OCI-LY1 (cell line): ENCODE data around the gene CD164L2.

Experiments used
- H2AFZ ChIP-seq: fragments of 200-600 bp; sonication (generic), shearing (Covaris generic); 2 replicates; pipeline ENCODE4 v1.6.0; 2014; ENCODE audit warnings: antibody characterized with exemption, mild to moderate bottlenecking, low read length
- H3F3A ChIP-seq: fragments of 200-600 bp; sonication (generic), shearing (Covaris generic); 2 replicates; pipeline ENCODE4 v1.6.0; 2014; ENCODE audit warnings: mild to moderate bottlenecking, antibody characterized with exemption, low read length, moderate library complexity; ENCODE audit not compliant: insufficient read depth
- H3K27ac ChIP-seq: fragments of 200-600 bp; sonication (generic); 2 replicates; pipeline ENCODE4 v1.5.1; 2014; ENCODE audit warnings: low read length, mixed run types, mild to moderate bottlenecking, low read depth; ENCODE audit not compliant: poor library complexity, severe bottlenecking
- H3K27me3 ChIP-seq: fragments of 200-600 bp; sonication (generic); 2 replicates; pipeline ENCODE4 v1.6.0; 2014; ENCODE audit warnings: antibody characterized with exemption, mild to moderate bottlenecking, low read length, moderate library complexity; ENCODE audit not compliant: insufficient read depth
- H3K36me3 ChIP-seq: fragments of 200-600 bp; sonication (generic); 2 replicates; pipeline ENCODE4 v1.6.1; 2014; ENCODE audit warnings: mild to moderate bottlenecking, antibody characterized with exemption, low read length, moderate library complexity, mixed read lengths; ENCODE audit not compliant: insufficient read depth
- H3K4me1 ChIP-seq: fragments of 200-600 bp; sonication (generic); 2 replicates; pipeline ENCODE4 v1.5.1; 2014; ENCODE audit warnings: mild to moderate bottlenecking, low read length, moderate library complexity; ENCODE audit not compliant: insufficient read depth, severe bottlenecking
- H3K4me2 ChIP-seq: fragments of 200-600 bp; sonication (generic), shearing (Covaris generic); 2 replicates; pipeline ENCODE4 v1.6.1; 2014; ENCODE audit warnings: low read length
- H3K4me3 ChIP-seq: fragments of 200-600 bp; sonication (generic); 2 replicates; pipeline ENCODE4 v1.5.1; 2014; ENCODE audit warnings: low read length, low read depth, mild to moderate bottlenecking, mixed read lengths; ENCODE audit not compliant: poor library complexity, severe bottlenecking
- H3K79me2 ChIP-seq: fragments of 200-600 bp; shearing (Covaris generic); 2 replicates; pipeline ENCODE4 v1.6.1; 2016; ENCODE audit warnings: mixed run types, low read length, mixed read lengths; ENCODE audit not compliant: insufficient read depth
- H3K9ac ChIP-seq: fragments of 200-600 bp; sonication (generic), shearing (Covaris generic); 2 replicates; pipeline ENCODE4 v1.6.1; 2014; ENCODE audit warnings: mild to moderate bottlenecking, low read length, mixed read lengths
- H3K9me2 ChIP-seq: fragments of 200-600 bp; sonication (generic), shearing (Covaris generic); 2 replicates; pipeline ENCODE4 v1.6.1; 2014; ENCODE audit warnings: low read depth, mild to moderate bottlenecking, low read length, mixed read lengths
- H3K9me3 ChIP-seq: fragments of 200-600 bp; shearing (Covaris generic); 2 replicates; pipeline ENCODE4 v1.6.1; 2014; ENCODE audit warnings: low read length, mixed read lengths
- H4K20me1 ChIP-seq: fragments of 200-600 bp; sonication (generic), shearing (Covaris generic); 2 replicates; pipeline ENCODE4 v1.6.0; 2016; ENCODE audit warnings: mild to moderate bottlenecking, low read length; ENCODE audit not compliant: insufficient read depth
- EZH2 ChIP-seq: fragments of 200-600 bp; sonication (generic), shearing (Covaris generic); IDR thresholded peaks from 2 replicates; pipeline ENCODE4 v1.8.0; 2017; ENCODE audit warnings: borderline replicate concordance, mixed run types, mild to moderate bottlenecking, antibody characterized with exemption, low read length, moderate library complexity, mixed read lengths
- TF ChIP-seq, protein P1 (sequence below): fragments of 200-600 bp; sonication (generic), shearing (Covaris generic); IDR thresholded peaks from 2 replicates; pipeline ENCODE4 v1.5.1; 2017; ENCODE audit warnings: mild to moderate bottlenecking, antibody characterized with exemption, low read length, moderate library complexity, mixed read lengths

Gene CD164L2

DNA sequence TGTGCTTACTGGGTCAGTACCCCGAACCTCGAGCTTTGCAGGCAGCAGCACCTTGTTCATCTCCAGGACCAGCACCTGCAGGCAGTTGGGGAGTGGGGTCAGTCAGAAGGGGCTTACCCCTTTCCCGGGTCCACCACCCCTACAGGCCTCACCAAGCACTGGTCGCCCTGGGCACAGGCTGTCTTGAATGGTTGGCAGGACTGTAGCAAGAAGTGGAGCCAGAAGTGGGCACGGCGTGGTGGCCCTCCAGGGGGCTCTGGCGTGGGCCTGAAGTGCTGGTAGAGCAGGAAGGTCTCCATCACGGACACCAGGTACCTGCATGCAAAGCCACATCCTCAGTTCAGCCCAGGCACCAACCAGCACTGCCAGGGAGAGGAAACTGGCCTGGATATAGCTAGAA lies 21.6 kb downstream of the CD164L2 start:
- no peak overlapping the region for H3K9ac ChIP-seq
- no peaks in the 10 kb centered on the region for H3K9me2 ChIP-seq
- H3K4me1 ChIP-seq = peaks cover 49% of the 10 kb centered on the region
- H3K27ac ChIP-seq = no peak overlapping the region
- H4K20me1 ChIP-seq = no peaks in the 10 kb centered on the region
- no peaks in the 10 kb centered on the region for H3K79me2 ChIP-seq
- no peak for TF ChIP-seq EZH2
- TF ChIP-seq, protein P1, sequence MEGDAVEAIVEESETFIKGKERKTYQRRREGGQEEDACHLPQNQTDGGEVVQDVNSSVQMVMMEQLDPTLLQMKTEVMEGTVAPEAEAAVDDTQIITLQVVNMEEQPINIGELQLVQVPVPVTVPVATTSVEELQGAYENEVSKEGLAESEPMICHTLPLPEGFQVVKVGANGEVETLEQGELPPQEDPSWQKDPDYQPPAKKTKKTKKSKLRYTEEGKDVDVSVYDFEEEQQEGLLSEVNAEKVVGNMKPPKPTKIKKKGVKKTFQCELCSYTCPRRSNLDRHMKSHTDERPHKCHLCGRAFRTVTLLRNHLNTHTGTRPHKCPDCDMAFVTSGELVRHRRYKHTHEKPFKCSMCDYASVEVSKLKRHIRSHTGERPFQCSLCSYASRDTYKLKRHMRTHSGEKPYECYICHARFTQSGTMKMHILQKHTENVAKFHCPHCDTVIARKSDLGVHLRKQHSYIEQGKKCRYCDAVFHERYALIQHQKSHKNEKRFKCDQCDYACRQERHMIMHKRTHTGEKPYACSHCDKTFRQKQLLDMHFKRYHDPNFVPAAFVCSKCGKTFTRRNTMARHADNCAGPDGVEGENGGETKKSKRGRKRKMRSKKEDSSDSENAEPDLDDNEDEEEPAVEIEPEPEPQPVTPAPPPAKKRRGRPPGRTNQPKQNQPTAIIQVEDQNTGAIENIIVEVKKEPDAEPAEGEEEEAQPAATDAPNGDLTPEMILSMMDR = no peak
- H3K36me3 ChIP-seq = no peaks in the 10 kb centered on the region
- H2AFZ ChIP-seq = no peak overlapping the region
- H3K9me3 ChIP-seq = no peaks in the 10 kb centered on the region
- no peak overlapping the region for H3K4me3 ChIP-seq
- H3K27me3 ChIP-seq = no peaks in the 10 kb centered on the region; the same call in 1 of the 2 replicates
- no peaks in the 10 kb centered on the region for H3F3A ChIP-seq
- no peak overlapping the region for H3K4me2 ChIP-seq

DNA sequence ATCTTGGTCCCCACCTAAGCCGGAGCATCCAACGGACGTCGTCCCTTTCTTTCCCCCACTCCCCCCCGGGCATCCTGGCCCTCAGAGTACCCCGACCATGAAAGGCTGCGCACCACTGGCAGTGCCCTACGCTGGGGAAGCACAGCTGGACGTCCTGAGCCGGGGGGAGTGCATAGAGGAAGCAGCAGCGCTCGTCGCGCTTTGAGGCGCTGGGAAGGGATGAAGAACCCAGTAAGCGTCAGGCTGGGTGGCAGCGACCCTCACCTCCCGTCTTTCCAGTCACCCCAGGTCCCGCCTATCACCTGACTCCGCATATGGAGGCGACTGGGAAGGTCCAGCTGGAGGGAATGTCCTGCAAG lies 22.1 kb downstream of the CD164L2 start:
- no peaks in the 10 kb centered on the region for H3K9me3 ChIP-seq
- no peak overlapping the region for H2AFZ ChIP-seq
- H3K9me2 ChIP-seq = no peaks in the 10 kb centered on the region
- no peaks in the 10 kb centered on the region for H3K36me3 ChIP-seq
- no peaks in the 10 kb centered on the region for H3F3A ChIP-seq
- H3K79me2 ChIP-seq = no peaks in the 10 kb centered on the region
- no peaks in the 10 kb centered on the region for H4K20me1 ChIP-seq
- TF ChIP-seq, protein P1 = no peak
- TF ChIP-seq EZH2 = no peak
- H3K4me1 ChIP-seq = peaks cover 53% of the 10 kb centered on the region
- peak overlapping the region; percentile 83 for H3K4me2 ChIP-seq
- no peaks in the 10 kb centered on the region; the same call in 1 of the 2 replicates for H3K27me3 ChIP-seq
- no peak overlapping the region for H3K27ac ChIP-seq
- H3K9ac ChIP-seq = peak overlapping the region; percentile 67; the same call in 1 of the 2 replicates
- H3K4me3 ChIP-seq = peak overlapping the region; percentile 62

DNA sequence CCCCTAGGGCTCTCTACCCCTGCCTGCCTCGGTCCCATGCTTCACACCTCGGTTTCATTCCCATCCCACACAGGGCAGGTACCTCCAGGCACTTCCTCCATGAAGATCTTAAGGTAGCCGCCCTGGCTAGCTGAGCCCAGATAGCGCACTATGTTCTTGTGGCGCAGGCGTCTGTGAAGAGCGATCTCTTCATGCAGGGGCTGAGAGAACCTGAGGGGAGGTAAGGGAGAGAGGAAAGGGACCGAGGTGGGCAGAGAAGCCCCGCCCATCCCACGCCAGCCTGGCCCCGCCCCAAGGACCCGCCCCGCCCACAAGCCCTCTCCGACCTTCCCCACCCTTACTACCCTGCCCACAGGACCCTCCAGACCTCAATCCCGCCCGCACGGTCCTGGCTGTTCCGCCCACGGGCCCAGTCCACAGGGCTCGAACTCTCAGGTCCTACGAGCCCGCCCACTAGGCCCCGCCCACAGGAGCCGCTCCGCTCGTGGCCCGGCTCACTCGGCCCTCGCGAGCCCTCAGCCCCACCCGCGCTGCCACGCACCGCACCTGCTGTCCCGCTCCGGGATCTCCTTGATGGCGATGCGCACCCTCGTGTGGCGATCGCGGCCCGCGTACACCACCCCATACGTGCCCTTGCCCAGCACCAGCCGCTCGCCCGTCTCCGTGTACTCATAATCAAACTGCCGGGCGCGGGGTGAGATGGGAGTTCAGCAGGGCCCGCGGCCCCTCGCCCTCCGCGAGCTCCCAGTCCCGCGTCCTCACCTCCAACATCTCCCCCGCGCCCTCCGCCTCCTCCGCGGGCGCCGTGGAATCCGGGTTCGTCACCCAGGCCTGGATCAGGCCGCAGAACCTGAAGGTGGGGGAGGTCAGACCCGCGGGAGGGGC lies 22.7 kb downstream of the CD164L2 start:
- Histone ChIP-seq H3K27ac (no peak overlapping the region), H2AFZ (no peak overlapping the region), H3K9ac (peak overlapping the region; percentile 67), H3K79me2 (no peaks in the 10 kb centered on the region), H3K4me3 (peak overlapping the region; percentile 62), H3F3A (no peaks in the 10 kb centered on the region), H3K9me3 (no peaks in the 10 kb centered on the region), H3K4me2 (peak overlapping the region; percentile 83), H3K9me2 (no peaks in the 10 kb centered on the region), H4K20me1 (no peaks in the 10 kb centered on the region), H3K36me3 (no peaks in the 10 kb centered on the region), H3K27me3 (no peaks in the 10 kb centered on the region; the same call in 1 of the 2 replicates), H3K4me1 (peaks cover 58% of the 10 kb centered on the region)
- TF ChIP-seq, protein P1 = no peak
- TF ChIP-seq EZH2 = no peak
